K562 (cell line): Measurements from ENCODE around the gene EGFL7. TPM values are rescaled to one million over a fixed set of nuclear protein-coding genes. Genes with fewer than 3 reads are reported as not detected.

ENCODE experiments used
- ATAC-seq: fragments of 200-7000 bp; cut with Tn5 transposase; 3 replicates; pipeline ENCODE4 v1.9.1; 2020; ENCODE audit warnings: moderate library complexity
- BruUV-seq: library from RNA; stranded (reverse); fragments of 400-500 nt; replicated peaks from 2 replicates; lab custom pipeline; 2021; lab: Mats Ljungman, UMichigan
- CTCF ChIA-PET: fragments of 300-600 bp; formaldehyde crosslinking; extraction: SDS; loops from one replicate; lab custom pipeline; 2021; ENCODE audit warnings: low intra/inter-chr PET ratio; lab: Yijun Ruan, JAX
- POLR2A ChIA-PET: fragments of 300-600, 350-650 bp; sonication (Branson Sonifier 250); formaldehyde crosslinking; extraction: SDS; loops from one replicate; lab custom pipeline; 2021; ENCODE audit warnings: antibody characterized with exemption, inconsistent platforms; lab: Yijun Ruan, JAX
- DNase-seq, 4 experiments: peaks; one replicate each; pipeline versions ENCODE4 v3.0.0 to v3.0.0-alpha.2; 2011 to 2018; ENCODE audit warnings: low spot score in 3 of 4, mixed read lengths in 3 of 4; ENCODE audit errors: extremely low read depth in 1 of 4
- FAIRE-seq: peaks from 2 replicates; lab custom pipeline; 2011; peaks lifted over from hg19 to GRCh38; lab: Jason Lieb, UNC
- H2AFZ ChIP-seq: 2 replicates; pipeline ENCODE4 v1.6.0; 2011; ENCODE audit warnings: low read depth, low read length, control low read depth, inconsistent platforms
- H3K27ac ChIP-seq: fragments of 200-600 bp; 3 replicates; pipeline ENCODE4 v1.8.0; 2011; ENCODE audit warnings: low read depth, mild to moderate bottlenecking, control low read depth, inconsistent platforms, low read length, moderate library complexity, mixed read lengths; ENCODE audit errors: extremely low read depth
- H3K27me3 ChIP-seq, 2 experiments: fragments of 300-600 bp in 1 of 2; 2 replicates in 1 of 2; 3 replicates in 1 of 2; pipeline versions ENCODE4 v1.6.0 to v1.8.0; 2011; ENCODE audit warnings: inconsistent platforms in 2 of 2, low read length in 2 of 2, mild to moderate bottlenecking in 1 of 2, mixed read lengths in 1 of 2, moderate library complexity in 1 of 2; ENCODE audit not compliant: control insufficient read depth in 2 of 2, insufficient read depth in 2 of 2
- H3K36me3 ChIP-seq: fragments of 300-600 bp; 3 replicates; pipeline ENCODE4 v1.8.0; 2011; ENCODE audit warnings: mild to moderate bottlenecking, low read length, inconsistent platforms; ENCODE audit not compliant: control insufficient read depth, insufficient read depth
- H3K4me1 ChIP-seq, 2 experiments: fragments of 200-600 bp in 1 of 2; replicated peaks in 1 of 2; 2 replicates in 1 of 2; 3 replicates in 1 of 2; pipeline versions ENCODE4 v1.5.1 to v1.8.0; 2011; ENCODE audit warnings: inconsistent platforms in 2 of 2, low read length in 2 of 2, mild to moderate bottlenecking in 1 of 2, mixed read lengths in 1 of 2, moderate library complexity in 1 of 2; ENCODE audit not compliant: control insufficient read depth in 2 of 2, insufficient read depth in 2 of 2
- H3K4me2 ChIP-seq: 2 replicates; pipeline ENCODE4 v1.6.1; 2011; ENCODE audit warnings: low read length, control low read depth, inconsistent platforms, mixed read lengths; ENCODE audit not compliant: insufficient read depth
- H3K4me3 ChIP-seq: fragments of 200-600 bp; sonication (generic), shearing (Covaris generic); 2 replicates; pipeline ENCODE4 v1.5.1; 2016; ENCODE audit warnings: control low read depth, inconsistent platforms
- H3K79me2 ChIP-seq: fragments of 200-600 bp; 3 replicates; pipeline ENCODE4 v1.8.0; 2011; ENCODE audit warnings: low read length, inconsistent platforms; ENCODE audit not compliant: control insufficient read depth, insufficient read depth
- H3K9ac ChIP-seq, 2 experiments: 2 replicates each; pipeline versions ENCODE4 v1.6.0 to v1.6.1; 2011; ENCODE audit warnings: low read depth in 2 of 2, low read length in 2 of 2, control low read depth in 1 of 2, inconsistent platforms in 1 of 2, mild to moderate bottlenecking in 1 of 2, mixed read lengths in 1 of 2; ENCODE audit not compliant: insufficient read depth in 1 of 2
- H3K9me1 ChIP-seq: one replicate; pipeline ENCODE4 v1.6.0; 2011; ENCODE audit warnings: inconsistent platforms, mild to moderate bottlenecking, low read length, moderate library complexity; ENCODE audit not compliant: control insufficient read depth, insufficient read depth
- H3K9me3 ChIP-seq: replicated peaks from 2 replicates; pipeline ENCODE4 v1.5.1; 2011; ENCODE audit warnings: low read depth, low read length, inconsistent platforms; ENCODE audit not compliant: control insufficient read depth, insufficient read depth
- H4K20me1 ChIP-seq: replicated peaks from 2 replicates; pipeline ENCODE4 v1.6.1; 2011; ENCODE audit warnings: low read length, inconsistent platforms, mixed read lengths; ENCODE audit not compliant: control insufficient read depth, insufficient read depth
- ESRRA ChIP-seq: fragments of 450-650 bp; IDR thresholded peaks from 2 replicates; pipeline ENCODE4 v1.6.1; 2014; ENCODE audit warnings: low read depth, mild to moderate bottlenecking, moderate library complexity, borderline replicate concordance
- NFE2L1 ChIP-seq: fragments of 450-650 bp; IDR thresholded peaks from 2 replicates; pipeline ENCODE4 v1.6.1; 2016; ENCODE audit warnings: missing genetic modification characterization, low read depth, mild to moderate bottlenecking, missing compliant biosample characterization, moderate library complexity, borderline replicate concordance
- PML ChIP-seq: IDR thresholded peaks from 2 replicates; pipeline ENCODE4 v1.6.1; 2012; ENCODE audit warnings: low read length, inconsistent platforms
- RERE ChIP-seq: sonication (generic); formaldehyde crosslinking; IDR thresholded peaks from 2 replicates; pipeline ENCODE4 v1.8.0; 2023; ENCODE audit warnings: missing genetic modification reagents, mild to moderate bottlenecking, borderline replicate concordance
- RFX5 ChIP-seq: IDR thresholded peaks from 2 replicates; pipeline ENCODE4 v1.6.1; 2011; ENCODE audit warnings: low read depth, mild to moderate bottlenecking, improper control_type of control experiment, low read length
- WGBS: fragments of 100-300 bp; shearing (Covaris generic); methylation state at CpG from one replicate; pipeline ENCODE4 v1.1.6; 2016; ENCODE audit warnings: low coverage, mixed read lengths; ENCODE audit not compliant: insufficient coverage; ENCODE audit errors: missing lambda C conversion rate; 5-methylcytosine and 5-hydroxymethylcytosine counted together
- in situ Hi-C: fragments of 300-500 bp; cut with MboI; formaldehyde crosslinking; loops from 4 replicates; pipeline ENCODE4 v1.15.0; 2018; ENCODE audit warnings: inconsistent platforms, mixed read lengths
- intact Hi-C: fragments of 100-400 bp; cut with micrococcal nuclease; formaldehyde crosslinking; loops from 2 replicates; pipeline ENCODE4 v1.14.2; 2022
- polyA plus RNA-seq, 8 experiments: library from polyadenylated mRNA; depleted of rRNA in 4 of 8; stranded (reverse) in 5 of 8; unstranded in 3 of 8; fragments of >200 nt; fragmentation: Nextera tagmentation in 2 of 8; fragmentation: Illumina TruSeq in 1 of 8; extraction: Ambion mirVana in 2 of 8; extraction: Trizol in 1 of 8; gene quantifications; 2 replicates each; pipeline versions ENCODE4 v1.2.1 to v1.2.3, GENCODE V29; 2011 to 2014; ENCODE audit warnings: inconsistent platforms in 1 of 8, missing spikeins in 1 of 8
- total RNA-seq, 7 experiments: library from RNA; depleted of rRNA in 6 of 7; stranded (reverse); fragments of >200 nt in 6 of 7; fragmentation: Illumina TruSeq in 2 of 7; extraction: Trizol in 2 of 7; gene quantifications; 2 replicates each; pipeline versions ENCODE4 v1.2.1 to v1.2.3, GENCODE V29; 2011 to 2021; ENCODE audit warnings: low replicate concordance in 1 of 7
- TF ChIP-seq, protein P1 (sequence below): fragments of 250-450 bp; sonication (Bioruptor Pico); IDR thresholded peaks from 2 replicates; pipeline ENCODE4 v1.4.0; 2020; ENCODE audit warnings: mild to moderate bottlenecking, moderate library complexity

Gene EGFL7
- total and polyA plus RNA-seq, 9 of the 15 experiments (the other 6 are each of a cell fraction or from before 2014, with no cell fraction given) = 1.5 to 286 (median 55.5) TPM

DNA sequence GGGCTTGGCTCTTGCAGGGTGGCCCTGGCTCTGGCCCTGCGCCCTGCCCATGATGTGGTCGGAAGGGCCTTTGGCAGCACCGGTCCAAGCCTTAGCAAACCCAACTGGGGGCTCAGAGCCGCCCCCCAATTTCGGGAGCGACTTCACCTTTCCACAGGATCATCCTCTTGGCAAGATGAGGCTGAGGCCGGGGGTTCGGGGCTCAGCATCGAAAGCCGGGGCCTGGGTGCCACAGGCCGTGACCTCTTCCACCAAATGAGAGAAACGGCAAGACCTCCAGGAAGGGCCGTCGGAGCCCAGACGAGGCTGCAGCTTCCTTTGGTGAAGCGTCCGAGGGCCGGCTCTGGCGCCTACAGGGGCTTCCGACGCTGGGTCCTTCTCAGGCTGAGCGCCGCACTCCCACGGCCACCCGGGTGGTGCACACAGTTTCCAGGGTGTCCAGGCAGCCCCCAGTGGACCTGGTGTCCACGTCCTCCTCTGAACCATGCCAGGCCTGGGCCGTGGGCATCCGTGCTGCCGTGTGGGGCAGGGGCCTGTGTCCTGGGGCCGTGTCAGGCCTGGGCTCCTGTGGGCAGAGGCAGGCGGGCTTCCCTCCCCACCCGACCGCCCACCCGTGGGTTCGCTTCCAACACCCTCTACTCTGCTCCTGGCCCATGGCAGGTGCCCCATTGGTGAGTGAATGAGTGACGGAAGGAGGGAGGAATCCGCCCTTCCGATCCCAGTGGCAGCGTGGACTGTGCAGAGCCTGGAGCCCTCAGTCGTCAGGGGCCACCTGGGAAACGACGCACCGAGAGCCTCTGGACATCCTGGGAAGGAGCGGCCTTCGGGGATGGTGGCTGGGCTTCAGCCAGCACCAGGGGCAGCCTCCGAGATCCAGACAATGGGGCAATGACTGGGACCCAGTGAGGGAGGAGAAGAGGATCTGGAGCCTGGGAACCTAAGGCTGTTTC, 29.7 kb downstream of the EGFL7 start:
- H3K4me2 ChIP-seq = no peak overlapping the region
- intact Hi-C loops = loop anchor here (5.0 kb wide), 2 partner anchors 45 to 205 kb away; no protein-coding TSS in a partner anchor
- H3K9ac ChIP-seq = peak overlapping the region in 1 of 2 experiments; percentile 53; a peak in 1 of 4 replicates
- no TSS peak for BruUV-seq
- H3K27ac ChIP-seq = no peak overlapping the region
- H3K9me1 ChIP-seq = no peaks in the 10 kb centered on the region
- ChIA-PET POLR2A (interaction anchor here (0.7 to 1.9 kb wide), 2 partner anchors 28 to 31 kb away, joined by 3 to 5 read pairs; no protein-coding TSS in a partner anchor), CTCF (no interaction called here)
- H4K20me1 ChIP-seq = no peaks in the 10 kb centered on the region
- ATAC-seq (no peak), FAIRE-seq (no peak), DNase-seq (no peak)
- peaks cover 9 to 82% of the 10 kb centered on the region in 2 experiments; a peak in 4 of 5 replicates for H3K4me1 ChIP-seq
- in situ Hi-C loops = no loop called here
- H3K79me2 ChIP-seq = no peaks in the 10 kb centered on the region
- TF ChIP-seq RERE (CRISPR knock-in tag) = no peak
- no peak for TF ChIP-seq ESRRA
- TF ChIP-seq NFE2L1 (tag) = no peak
- no peak for TF ChIP-seq RFX5
- TF ChIP-seq, protein P1, sequence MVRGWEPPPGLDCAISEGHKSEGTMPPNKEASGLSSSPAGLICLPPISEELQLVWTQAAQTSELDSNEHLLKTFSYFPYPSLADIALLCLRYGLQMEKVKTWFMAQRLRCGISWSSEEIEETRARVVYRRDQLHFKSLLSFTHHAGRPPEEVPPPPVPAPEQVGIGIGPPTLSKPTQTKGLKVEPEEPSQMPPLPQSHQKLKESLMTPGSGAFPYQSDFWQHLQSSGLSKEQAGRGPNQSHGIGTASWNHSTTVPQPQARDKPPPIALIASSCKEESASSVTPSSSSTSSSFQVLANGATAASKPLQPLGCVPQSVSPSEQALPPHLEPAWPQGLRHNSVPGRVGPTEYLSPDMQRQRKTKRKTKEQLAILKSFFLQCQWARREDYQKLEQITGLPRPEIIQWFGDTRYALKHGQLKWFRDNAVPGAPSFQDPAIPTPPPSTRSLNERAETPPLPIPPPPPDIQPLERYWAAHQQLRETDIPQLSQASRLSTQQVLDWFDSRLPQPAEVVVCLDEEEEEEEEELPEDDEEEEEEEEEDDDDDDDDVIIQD = no peak
- TF ChIP-seq PML = no peak
- no peaks in the 10 kb centered on the region for H3K36me3 ChIP-seq
- H3K27me3 ChIP-seq = no peaks in the 10 kb centered on the region
- H3K4me3 ChIP-seq = no peak overlapping the region
- WGBS = 79% methylated on average over 38 of the region's 46 CpGs
- no peak overlapping the region for H2AFZ ChIP-seq
- H3K9me3 ChIP-seq = no peaks in the 10 kb centered on the region
